HEK293 (cell line): ENCODE results near the gene SLC20A1.

Experiments
- CTCF ChIA-PET: fragments of 350-600 bp; formaldehyde crosslinking; extraction: SDS; loops from one replicate; lab custom pipeline; 2021; ENCODE audit warnings: antibody characterized with exemption; lab: Yijun Ruan, JAX
- POLR2A ChIA-PET: fragments of 300-600 bp; formaldehyde crosslinking; extraction: SDS; loops from one replicate; lab custom pipeline; 2020; ENCODE audit warnings: antibody characterized with exemption, inconsistent platforms; lab: Yijun Ruan, JAX
- H3K27ac ChIP-seq: fragments of 200-500 bp; sonication (Bioruptor generic); 2 replicates; pipeline ENCODE4 v1.5.1; 2014; ENCODE audit warnings: low read depth, low read length, control low read depth, inconsistent platforms; ENCODE audit errors: extremely low read depth
- H3K36me3 ChIP-seq, 2 experiments: fragments of 200-500 bp in 1 of 2; sonication (Bioruptor generic) in 1 of 2; 1 replicate in 1 of 2; 2 replicates in 1 of 2; pipeline ENCODE4 v1.5.1; 2014 to 2017; ENCODE audit warnings: inconsistent platforms in 2 of 2, low read length in 2 of 2; ENCODE audit not compliant: control insufficient read depth in 2 of 2, insufficient read depth in 1 of 2
- H3K4me1 ChIP-seq: fragments of 200-500 bp; sonication (Bioruptor generic); 2 replicates; pipeline ENCODE4 v1.5.1; 2014; ENCODE audit warnings: mild to moderate bottlenecking, low read length, inconsistent platforms; ENCODE audit not compliant: control insufficient read depth, insufficient read depth
- H3K4me3 ChIP-seq: 2 replicates; pipeline ENCODE4 v1.5.1; 2011; ENCODE audit warnings: low read depth, mild to moderate bottlenecking, control low read depth, low read length, moderate library complexity
- H3K9me3 ChIP-seq: fragments of 200-500 bp; sonication (Bioruptor generic); 2 replicates; pipeline ENCODE4 v1.5.1; 2014; ENCODE audit warnings: low read depth, low read length, inconsistent platforms; ENCODE audit not compliant: control insufficient read depth, insufficient read depth
- BCL11B ChIP-seq: fragments of 450-650 bp; formaldehyde crosslinking; IDR thresholded peaks from 2 replicates; pipeline ENCODE4 v1.5.1; 2016; ENCODE audit warnings: low read depth, missing biosample characterization, missing genetic modification characterization
- EGR2 ChIP-seq: fragments of 450-650 bp; formaldehyde crosslinking; IDR thresholded peaks from 2 replicates; pipeline ENCODE4 v1.5.1; 2016; ENCODE audit warnings: low read depth, missing biosample characterization, missing genetic modification characterization
- SETDB1 ChIP-seq: IDR thresholded peaks from one replicate; pipeline ENCODE4 v1.6.1; 2017; ENCODE audit warnings: mild to moderate bottlenecking, low read length, moderate library complexity, mixed read lengths; ENCODE audit not compliant: insufficient read length
- ZBTB1 ChIP-seq: fragments of 450-650 bp; formaldehyde crosslinking; IDR thresholded peaks from 2 replicates; pipeline ENCODE4 v1.5.1; 2016; ENCODE audit warnings: missing biosample characterization, missing genetic modification characterization
- ZBTB7A ChIP-seq: fragments of 450-650 bp; formaldehyde crosslinking; IDR thresholded peaks from 2 replicates; pipeline ENCODE4 v1.5.1; 2016; ENCODE audit warnings: low read depth, missing biosample characterization, missing genetic modification characterization
- ZFHX2 ChIP-seq: fragments of 450-650 bp; formaldehyde crosslinking; conservative IDR thresholded peaks from 2 replicates; pipeline ENCODE4 v1.5.1; 2016; ENCODE audit warnings: missing biosample characterization, missing genetic modification characterization
- ZFP3 ChIP-seq: fragments of 450-650 bp; formaldehyde crosslinking; IDR thresholded peaks from 2 replicates; pipeline ENCODE4 v1.5.1; 2016; ENCODE audit warnings: low read depth, missing biosample characterization, missing genetic modification characterization
- ZNF16 ChIP-seq: fragments of 450-650 bp; formaldehyde crosslinking; IDR thresholded peaks from 2 replicates; pipeline ENCODE4 v1.5.1; 2016; ENCODE audit warnings: low read depth, missing biosample characterization, missing genetic modification characterization
- ZNF350 ChIP-seq: fragments of 450-650 bp; formaldehyde crosslinking; IDR thresholded peaks from 2 replicates; pipeline ENCODE4 v1.5.0; 2017; ENCODE audit warnings: missing biosample characterization, mild to moderate bottlenecking, missing genetic modification characterization
- ZNF560 ChIP-seq: fragments of 450-650 bp; formaldehyde crosslinking; IDR thresholded peaks from 2 replicates; pipeline ENCODE4 v1.5.1; 2017; ENCODE audit warnings: missing biosample characterization, missing genetic modification characterization, borderline replicate concordance
- ZNF629 ChIP-seq: fragments of 450-650 bp; formaldehyde crosslinking; IDR thresholded peaks from 2 replicates; pipeline ENCODE4 v1.5.1; 2017; ENCODE audit warnings: missing biosample characterization, missing genetic modification characterization
- ZNF76 ChIP-seq: fragments of 450-650 bp; formaldehyde crosslinking; IDR thresholded peaks from 2 replicates; pipeline ENCODE4; 2016; ENCODE audit warnings: low read depth, missing biosample characterization, missing genetic modification characterization, borderline replicate concordance
- ZNF785 ChIP-seq: fragments of 450-650 bp; formaldehyde crosslinking; IDR thresholded peaks from 2 replicates; pipeline ENCODE4 v1.5.1; 2016; ENCODE audit warnings: missing biosample characterization, missing genetic modification characterization
- TF ChIP-seq, protein P1 (sequence below): fragments of 450-650 bp; formaldehyde crosslinking; IDR thresholded peaks from 2 replicates; pipeline ENCODE4; 2016; ENCODE audit warnings: missing biosample characterization, missing genetic modification characterization
- TF ChIP-seq, protein P2 (sequence below): fragments of 450-650 bp; formaldehyde crosslinking; IDR thresholded peaks from 2 replicates; pipeline ENCODE4 v1.5.1; 2016; ENCODE audit warnings: missing biosample characterization, missing genetic modification characterization
- TF ChIP-seq, protein P3 (sequence below): IDR thresholded peaks from 2 replicates; pipeline ENCODE4 v1.6.1; 2011; ENCODE audit warnings: mild to moderate bottlenecking, low read depth, low read length, borderline replicate concordance
- TF ChIP-seq, protein P4 (sequence below): fragments of 450-650 bp; formaldehyde crosslinking; IDR thresholded peaks from 2 replicates; pipeline ENCODE4 v1.5.1; 2016; ENCODE audit warnings: missing biosample characterization, missing genetic modification characterization

Gene SLC20A1

DNA sequence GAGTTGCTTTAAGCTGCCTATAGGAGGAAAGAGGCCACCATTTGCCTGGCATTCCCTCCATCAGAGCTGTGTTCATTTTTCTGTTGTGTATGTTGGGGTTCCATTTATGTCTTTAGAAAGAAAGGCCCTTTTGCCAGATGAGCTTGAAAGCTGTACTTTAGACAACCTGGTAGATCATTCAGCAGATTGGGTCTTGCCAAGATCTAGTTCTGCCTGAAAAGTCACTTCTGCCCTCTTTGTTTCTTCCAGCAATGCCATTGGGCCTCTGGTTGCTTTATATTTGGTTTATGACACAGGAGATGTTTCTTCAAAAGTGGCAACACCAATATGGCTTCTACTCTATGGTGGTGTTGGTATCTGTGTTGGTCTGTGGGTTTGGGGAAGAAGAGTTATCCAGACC, 14.4 kb downstream of the SLC20A1 start:
- H3K36me3 ChIP-seq = peaks cover 78 to 96% of the 10 kb centered on the region in 2 experiments

DNA sequence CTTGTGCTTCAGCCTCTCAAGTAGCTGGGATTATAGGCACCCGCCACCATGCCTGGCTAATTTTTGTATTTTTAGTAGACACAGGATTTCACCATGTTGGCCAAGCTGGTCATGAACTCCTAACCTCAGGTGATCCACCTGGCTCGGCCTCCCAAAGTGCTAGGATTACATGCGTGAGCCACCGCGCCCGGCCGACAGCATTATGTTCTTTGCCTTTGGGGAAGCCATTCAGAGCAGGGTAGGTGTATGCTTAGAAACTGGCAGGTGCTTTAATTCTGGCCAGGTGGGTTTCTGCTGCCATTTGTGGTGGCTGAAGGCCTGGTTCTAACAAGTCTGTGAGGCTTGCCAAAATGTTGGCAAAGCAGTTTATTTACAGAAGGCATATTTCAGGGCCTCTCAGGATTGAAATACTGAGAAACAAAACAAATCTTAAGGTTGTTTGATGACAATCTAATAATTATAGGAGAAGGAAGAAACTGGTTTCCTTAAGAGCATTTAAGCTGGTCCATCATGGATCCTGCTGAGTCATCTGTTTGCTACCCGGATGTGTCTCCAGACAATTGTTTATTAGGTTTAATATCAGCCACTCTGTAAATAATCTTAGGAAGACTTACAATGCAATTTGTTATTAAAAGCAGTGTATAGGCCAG, 16.0 kb downstream of the SLC20A1 start:
- H3K4me3 ChIP-seq = no peak overlapping the region
- ChIA-PET CTCF (interaction anchor here (0.7 to 1.9 kb wide), 3 partner anchors 21 to 223 kb away, joined by 3 to 8 read pairs (median 7); no protein-coding TSS in a partner anchor), POLR2A (no interaction called here)
- H3K9me3 ChIP-seq = no peaks in the 10 kb centered on the region
- peaks cover 62 to 86% of the 10 kb centered on the region in 2 experiments for H3K36me3 ChIP-seq
- no peaks in the 10 kb centered on the region for H3K4me1 ChIP-seq
- no peak overlapping the region for H3K27ac ChIP-seq
- TF ChIP-seq ZBTB7A (tag by site-specific recombination) (no peak), BCL11B (tag by site-specific recombination) (no peak), ZBTB1 (tag by site-specific recombination) (no peak), EGR2 (tag by site-specific recombination) (no peak), ZNF76 (tag by site-specific recombination) (no peak), SETDB1 (no peak), ZFP3 (no peak), ZFHX2 (tag by site-specific recombination) (no peak), ZNF560 (tag by site-specific recombination) (no peak), ZNF16 (tag by site-specific recombination) (no peak)
- TF ChIP-seq, protein P1, sequence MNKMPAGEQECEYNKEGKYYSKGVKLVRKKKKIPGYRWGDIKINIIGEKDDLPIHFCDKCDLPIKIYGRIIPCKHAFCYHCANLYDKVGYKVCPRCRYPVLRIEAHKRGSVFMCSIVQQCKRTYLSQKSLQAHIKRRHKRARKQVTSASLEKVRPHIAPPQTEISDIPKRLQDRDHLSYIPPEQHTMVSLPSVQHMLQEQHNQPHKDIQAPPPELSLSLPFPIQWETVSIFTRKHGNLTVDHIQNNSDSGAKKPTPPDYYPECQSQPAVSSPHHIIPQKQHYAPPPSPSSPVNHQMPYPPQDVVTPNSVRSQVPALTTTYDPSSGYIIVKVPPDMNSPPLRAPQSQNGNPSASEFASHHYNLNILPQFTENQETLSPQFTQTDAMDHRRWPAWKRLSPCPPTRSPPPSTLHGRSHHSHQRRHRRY = no peak
- TF ChIP-seq, protein P2, sequence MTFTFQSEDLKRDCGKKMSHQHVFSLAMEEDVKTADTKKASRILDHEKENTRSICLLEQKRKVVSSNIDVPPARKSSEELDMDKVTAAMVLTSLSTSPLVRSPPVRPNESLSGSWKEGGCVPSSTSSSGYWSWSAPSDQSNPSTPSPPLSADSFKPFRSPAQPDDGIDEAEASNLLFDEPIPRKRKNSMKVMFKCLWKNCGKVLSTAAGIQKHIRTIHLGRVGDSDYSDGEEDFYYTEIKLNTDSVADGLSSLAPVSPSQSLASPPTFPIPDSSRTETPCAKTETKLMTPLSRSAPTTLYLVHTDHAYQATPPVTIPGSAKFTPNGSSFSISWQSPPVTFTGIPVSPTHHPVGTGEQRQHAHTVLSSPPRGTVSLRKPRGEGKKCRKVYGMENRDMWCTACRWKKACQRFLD = no peak
- TF ChIP-seq, protein P3, sequence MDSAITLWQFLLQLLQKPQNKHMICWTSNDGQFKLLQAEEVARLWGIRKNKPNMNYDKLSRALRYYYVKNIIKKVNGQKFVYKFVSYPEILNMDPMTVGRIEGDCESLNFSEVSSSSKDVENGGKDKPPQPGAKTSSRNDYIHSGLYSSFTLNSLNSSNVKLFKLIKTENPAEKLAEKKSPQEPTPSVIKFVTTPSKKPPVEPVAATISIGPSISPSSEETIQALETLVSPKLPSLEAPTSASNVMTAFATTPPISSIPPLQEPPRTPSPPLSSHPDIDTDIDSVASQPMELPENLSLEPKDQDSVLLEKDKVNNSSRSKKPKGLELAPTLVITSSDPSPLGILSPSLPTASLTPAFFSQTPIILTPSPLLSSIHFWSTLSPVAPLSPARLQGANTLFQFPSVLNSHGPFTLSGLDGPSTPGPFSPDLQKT = no peak
- TF ChIP-seq, protein P4, sequence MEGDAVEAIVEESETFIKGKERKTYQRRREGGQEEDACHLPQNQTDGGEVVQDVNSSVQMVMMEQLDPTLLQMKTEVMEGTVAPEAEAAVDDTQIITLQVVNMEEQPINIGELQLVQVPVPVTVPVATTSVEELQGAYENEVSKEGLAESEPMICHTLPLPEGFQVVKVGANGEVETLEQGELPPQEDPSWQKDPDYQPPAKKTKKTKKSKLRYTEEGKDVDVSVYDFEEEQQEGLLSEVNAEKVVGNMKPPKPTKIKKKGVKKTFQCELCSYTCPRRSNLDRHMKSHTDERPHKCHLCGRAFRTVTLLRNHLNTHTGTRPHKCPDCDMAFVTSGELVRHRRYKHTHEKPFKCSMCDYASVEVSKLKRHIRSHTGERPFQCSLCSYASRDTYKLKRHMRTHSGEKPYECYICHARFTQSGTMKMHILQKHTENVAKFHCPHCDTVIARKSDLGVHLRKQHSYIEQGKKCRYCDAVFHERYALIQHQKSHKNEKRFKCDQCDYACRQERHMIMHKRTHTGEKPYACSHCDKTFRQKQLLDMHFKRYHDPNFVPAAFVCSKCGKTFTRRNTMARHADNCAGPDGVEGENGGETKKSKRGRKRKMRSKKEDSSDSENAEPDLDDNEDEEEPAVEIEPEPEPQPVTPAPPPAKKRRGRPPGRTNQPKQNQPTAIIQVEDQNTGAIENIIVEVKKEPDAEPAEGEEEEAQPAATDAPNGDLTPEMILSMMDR (tag by site-specific recombination) = no peak
- TF ChIP-seq, all 188 proteins: peak for 0

More for the DNA sequence above, 14.4 kb downstream of the SLC20A1 start:
- POLR2A ChIA-PET = interaction anchor here (1.1 kb wide), 1 partner anchor 29 kb away, joined by 3 read pairs; no protein-coding TSS in a partner anchor
- no peak overlapping the region for H3K4me3 ChIP-seq
- no peaks in the 10 kb centered on the region for H3K9me3 ChIP-seq
- CTCF ChIA-PET = interaction anchor here (1.4 to 1.5 kb wide), 3 partner anchors 11 to 65 kb away, joined by 3 to 6 read pairs (median 3); no protein-coding TSS in a partner anchor
- no peak overlapping the region for H3K27ac ChIP-seq
- H3K4me1 ChIP-seq = no peaks in the 10 kb centered on the region
- no peak for TF ChIP-seq ZNF785 (tag by site-specific recombination)
- TF ChIP-seq ZNF629 = no peak
- TF ChIP-seq ZNF350 (tag by site-specific recombination) = no peak
